Skeletal muscle cell (primary cell): Measurements from ENCODE around the gene ABLIM3.
A peak's percentile ranks its signal among the peaks of the same experiment; 100 is the strongest.

Experiments
- DNase-seq: peaks from one replicate; pipeline ENCODE4 v3.0.0-alpha.2; 2010; ENCODE audit warnings: low read depth
- H3K4me3 ChIP-seq: 2 replicates; pipeline ENCODE4 v1.5.1; 2011; ENCODE audit warnings: low read depth, mild to moderate bottlenecking, control low read depth, low read length, moderate library complexity

ABLIM3 gene

GRCh38 chr5:149153751-149154610 lies 12.7 kb downstream of the ABLIM3 start:
- peak; percentile 67 for DNase-seq

GRCh38 chr5:149154650-149155049 lies 13.4 kb downstream of the ABLIM3 start:
- no peak overlapping the region for H3K4me3 ChIP-seq
- DNase-seq = no peak

More at GRCh38 chr5:149153751-149154610, 12.7 kb downstream of the ABLIM3 start:
- H3K4me3 ChIP-seq = no peak overlapping the region

DNA sequence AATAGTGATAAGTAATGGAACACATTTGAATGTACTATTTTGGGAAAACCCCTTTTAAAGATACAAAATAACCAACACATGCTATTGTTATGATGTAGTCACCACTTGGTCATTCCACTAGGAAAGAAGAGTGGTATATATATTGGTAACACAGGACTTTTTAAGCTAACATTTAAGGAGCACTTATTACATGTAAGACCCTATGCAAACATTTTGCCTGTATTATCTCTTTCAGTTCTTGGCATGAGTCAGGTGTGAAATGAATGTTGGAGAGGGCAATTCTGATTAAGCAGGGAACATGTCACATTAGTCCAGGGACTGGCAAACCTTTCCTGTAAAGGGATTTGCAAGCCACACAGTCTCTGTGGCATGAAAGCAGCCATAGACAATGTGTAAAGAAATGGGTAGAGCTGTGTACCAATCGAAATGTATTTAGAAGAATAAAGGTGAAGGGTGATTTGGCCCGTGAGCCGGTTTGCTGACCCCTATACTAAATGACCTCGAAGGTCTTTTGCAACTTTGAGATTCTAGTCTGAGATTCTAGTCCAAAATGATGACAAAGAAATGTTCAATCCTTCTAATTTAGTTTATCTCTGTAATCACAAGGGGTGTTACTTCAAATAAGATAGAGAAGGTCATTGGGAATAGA lies 15.3 kb downstream of the ABLIM3 start:
- no peak overlapping the region for H3K4me3 ChIP-seq
- no peak for DNase-seq

- DNase-seq = no peak
- H3K4me3 ChIP-seq = no peak overlapping the region
Observed at GRCh38 chr5:149157330-149157729, 16.0 kb downstream of the ABLIM3 start.

- H3K4me3 ChIP-seq = no peak overlapping the region
- no peak for DNase-seq
Observed at GRCh38 chr5:149160291-149160787, 19.0 kb downstream of the ABLIM3 start.

DNA sequence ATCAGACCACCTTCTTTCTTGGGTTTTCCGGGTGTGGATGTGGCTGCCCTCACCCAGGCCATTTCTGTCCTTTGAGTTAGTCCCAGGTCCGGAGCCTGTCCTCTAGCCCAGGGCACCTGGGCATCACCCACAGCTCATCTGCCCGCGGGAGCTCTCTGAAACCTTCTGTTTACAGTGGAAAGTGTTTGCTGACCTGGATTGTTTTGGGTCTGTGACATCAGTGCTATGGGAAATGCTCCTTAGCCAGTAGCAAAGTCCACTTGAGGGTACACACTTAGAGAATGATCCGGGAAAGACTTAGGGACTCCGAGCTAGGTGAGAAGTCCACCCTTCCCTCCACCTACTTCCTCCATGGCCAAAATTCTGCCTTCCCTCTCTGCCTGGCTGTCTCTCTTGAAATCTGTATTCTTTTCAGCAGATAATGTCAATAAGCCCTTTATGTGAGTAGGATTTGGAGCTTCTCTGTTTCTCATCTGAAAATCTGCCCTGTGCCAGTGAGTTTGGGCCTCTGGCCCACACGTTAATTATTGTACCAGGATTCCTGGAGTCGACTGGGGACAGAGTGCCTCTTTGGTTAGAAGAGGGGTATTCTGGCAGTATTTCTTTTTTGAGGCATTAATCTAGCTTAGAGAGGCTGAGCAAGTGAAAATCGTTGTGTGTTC lies 19.9 kb downstream of the ABLIM3 start:
- no peak for DNase-seq
- H3K4me3 ChIP-seq = no peak overlapping the region

- H3K4me3 ChIP-seq = no peak overlapping the region
- no peak for DNase-seq
Observed at GRCh38 chr5:149161850-149162249, 20.6 kb downstream of the ABLIM3 start.

GRCh38 chr5:149162401-149163084 lies 21.2 kb downstream of the ABLIM3 start:
- no peak for DNase-seq
- H3K4me3 ChIP-seq = no peak overlapping the region

DNA sequence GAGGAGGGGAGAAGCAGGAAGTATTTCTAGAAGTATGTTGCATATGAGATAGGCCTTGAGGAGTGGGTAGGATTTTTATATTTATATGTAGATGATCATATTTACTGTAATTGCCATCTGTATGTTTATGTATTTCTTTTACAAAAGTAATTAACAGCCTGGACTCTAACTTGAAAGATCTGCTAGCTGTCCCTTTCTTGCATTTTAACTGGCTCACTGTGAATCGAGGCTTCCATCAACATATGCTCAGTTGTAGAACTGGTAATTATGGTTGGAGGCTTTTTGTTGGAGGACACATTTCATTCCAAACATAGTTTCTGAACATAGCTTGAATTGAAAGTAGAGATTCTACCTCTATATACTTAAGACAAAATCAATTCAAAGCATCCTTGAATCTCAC lies 23.4 kb downstream of the ABLIM3 start:
- H3K4me3 ChIP-seq = no peak overlapping the region

GRCh38 chr5:149166128-149166527 lies 24.8 kb downstream of the ABLIM3 start:
- DNase-seq = no peak
- H3K4me3 ChIP-seq = no peak overlapping the region

More for the DNA sequence above, 23.4 kb downstream of the ABLIM3 start:
- no peak for DNase-seq

DNA sequence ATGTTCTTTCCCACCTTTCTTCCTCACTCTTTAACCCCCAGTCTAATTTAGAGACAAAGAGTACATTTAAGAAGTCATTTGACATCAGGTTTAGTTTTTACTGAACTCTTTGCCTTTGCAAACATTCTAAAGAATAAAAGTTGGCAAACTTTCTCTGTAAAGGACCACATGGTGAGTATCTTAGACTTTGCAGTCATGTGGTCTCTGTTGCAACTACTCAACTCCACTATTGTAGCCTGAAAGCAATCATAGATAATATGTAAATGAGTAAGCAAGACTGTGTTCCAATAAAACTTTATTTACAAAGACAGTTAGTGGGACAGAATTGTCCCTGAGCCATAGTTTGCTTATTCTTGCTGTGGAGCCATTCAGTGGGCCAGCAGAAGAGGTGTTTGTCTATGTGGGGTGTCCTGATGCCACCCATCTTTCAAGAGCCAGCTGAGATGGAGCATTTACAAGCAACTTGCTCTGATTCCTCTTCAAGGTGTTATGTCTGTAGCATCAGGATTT lies 25.4 kb downstream of the ABLIM3 start:
- DNase-seq = no peak

GRCh38 chr5:149168276-149168906 lies 27.1 kb downstream of the ABLIM3 start:
- no peak overlapping the region for H3K4me3 ChIP-seq
- no peak for DNase-seq

More for the DNA sequence above, 25.4 kb downstream of the ABLIM3 start:
- no peak overlapping the region for H3K4me3 ChIP-seq

GRCh38 chr5:149170299-149170698 lies 29.0 kb downstream of the ABLIM3 start:
- no peak for DNase-seq
- no peak overlapping the region for H3K4me3 ChIP-seq

DNA sequence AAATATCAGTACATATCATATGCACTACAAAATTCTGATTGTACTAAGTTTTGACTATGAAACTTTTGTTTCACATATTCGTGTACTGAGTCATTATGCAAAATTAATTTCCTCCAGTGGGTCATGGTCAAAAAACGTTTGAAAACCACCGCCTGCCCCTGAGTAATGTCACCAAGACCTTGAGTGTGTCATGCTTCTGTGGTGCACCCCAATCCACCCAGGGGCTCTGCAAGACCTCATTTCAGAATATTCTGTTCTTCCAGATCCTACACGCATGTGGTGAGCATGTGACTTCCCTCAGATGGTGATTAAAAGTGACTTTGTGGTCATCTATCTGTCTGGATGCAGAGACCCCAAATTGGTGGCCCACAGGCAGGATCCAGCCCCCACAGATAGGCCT lies 31.0 kb downstream of the ABLIM3 start:
- no peak overlapping the region for H3K4me3 ChIP-seq
- DNase-seq = peak; percentile 49

DNA sequence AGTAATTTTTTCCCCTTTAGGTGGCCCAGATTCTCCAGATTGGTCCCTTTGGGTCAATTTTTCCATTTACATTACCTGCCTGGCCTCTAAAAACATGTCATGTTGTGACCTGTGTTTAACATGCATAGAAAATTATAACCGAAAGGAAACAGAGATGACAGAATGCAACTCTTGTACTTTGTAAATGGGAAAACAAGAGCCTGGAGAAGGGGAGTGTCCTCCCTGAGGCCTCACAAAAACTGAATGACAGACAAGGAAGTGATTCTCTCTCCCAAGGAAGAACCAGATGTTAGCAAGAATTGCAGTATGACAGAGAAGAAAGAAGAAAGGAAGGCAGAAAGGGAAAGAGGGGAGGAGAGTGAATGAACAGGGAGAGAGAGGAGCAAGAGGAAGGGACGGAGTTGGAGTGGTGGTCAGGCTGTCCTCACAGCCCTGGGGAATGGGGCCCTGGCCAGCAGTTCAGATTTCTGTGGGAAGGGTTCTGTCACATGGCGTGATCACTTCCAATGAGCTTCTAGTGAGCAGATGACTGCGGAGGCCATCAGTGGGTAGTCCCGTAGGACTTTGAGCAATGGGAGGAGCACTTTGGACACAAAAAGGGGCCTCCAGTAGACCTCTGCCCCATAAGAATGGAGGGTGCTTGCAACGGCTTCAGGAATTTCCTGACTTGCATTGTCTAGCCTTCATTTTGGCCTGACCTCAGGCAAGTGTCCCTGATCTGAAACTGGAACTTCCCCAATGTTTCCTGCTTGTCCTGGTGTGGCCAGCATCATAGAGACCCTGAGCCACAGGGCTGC lies 31.6 kb downstream of the ABLIM3 start:
- H3K4me3 ChIP-seq = no peak overlapping the region
- no peak for DNase-seq

- DNase-seq = no peak
Observed at GRCh38 chr5:149174847-149175234, 33.5 kb downstream of the ABLIM3 start.

DNA sequence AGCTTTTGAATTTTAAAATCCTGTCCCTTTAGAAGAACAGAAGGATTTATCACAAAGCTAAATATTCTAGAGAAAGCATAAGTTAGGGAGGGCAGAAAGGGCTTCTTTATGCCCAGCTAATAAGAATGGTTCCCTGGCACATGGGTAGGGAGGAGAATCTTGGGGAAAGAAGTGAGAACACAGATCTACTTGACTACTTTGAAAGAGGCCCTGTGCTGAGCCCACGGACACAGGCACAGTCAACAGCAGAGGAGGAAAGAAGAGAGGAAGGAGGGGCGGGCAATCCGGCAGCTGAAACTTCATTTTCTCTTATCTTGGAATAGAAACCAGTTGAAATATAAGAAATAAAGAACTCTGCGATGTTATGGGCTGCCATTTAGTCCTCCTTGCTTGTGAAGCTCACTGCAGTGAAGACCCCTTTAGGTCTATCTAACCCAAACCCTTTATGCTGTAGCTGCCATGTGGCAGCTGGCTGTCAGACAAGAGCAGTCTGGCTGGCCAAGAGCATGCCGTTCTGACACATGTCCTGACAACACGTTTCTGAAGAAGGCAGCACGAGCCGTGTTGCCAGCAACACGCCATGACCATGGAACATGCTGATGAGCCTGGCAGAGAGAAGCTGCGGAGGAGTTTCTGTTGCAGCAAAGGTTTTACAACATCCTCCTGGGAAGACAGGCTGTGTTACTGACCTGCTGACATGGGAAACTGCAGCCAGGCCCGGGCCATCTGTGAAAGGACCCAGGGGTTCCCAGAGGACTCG lies 34.2 kb downstream of the ABLIM3 start:
- DNase-seq = no peak
- H3K4me3 ChIP-seq = no peak overlapping the region

More at GRCh38 chr5:149174847-149175234, 33.5 kb downstream of the ABLIM3 start:
- H3K4me3 ChIP-seq = no peak overlapping the region
